H1 (cell line): ENCODE measurements around the gene CXCR1.
"Not testable (repeated sequence)": the region's sequence is repeated elsewhere in the genome, so short reads cannot be mapped to it uniquely, and the experiment has no call there.

Experiments used
- CREB1 ChIP-seq: IDR thresholded peaks from 2 replicates; pipeline ENCODE4 v1.6.1; 2012; ENCODE audit warnings: inconsistent platforms
- EZH2 ChIP-seq: fragments of 200-600 bp; sonication (generic); IDR thresholded peaks from 2 replicates; pipeline ENCODE4 v1.7.1; 2012; ENCODE audit warnings: low read depth, mild to moderate bottlenecking, moderate library complexity, low read length, inconsistent platforms; ENCODE audit not compliant: severe bottlenecking
- JUN ChIP-seq: IDR thresholded peaks from 2 replicates; pipeline ENCODE4 v1.6.1; 2011; ENCODE audit warnings: low read depth, mild to moderate bottlenecking, improper control_type of control experiment, low read length
- NRF1 ChIP-seq: IDR thresholded peaks from 2 replicates; pipeline ENCODE4 v1.6.1; 2011; ENCODE audit warnings: mild to moderate bottlenecking, low read depth, low read length, improper control_type of control experiment
- PHF8 ChIP-seq: fragments of 200-600 bp; sonication (generic); conservative IDR thresholded peaks from 2 replicates; pipeline ENCODE4 v1.7.1; 2012; ENCODE audit warnings: low read depth, mild to moderate bottlenecking, inconsistent platforms, low read length, moderate library complexity
- POLR2A ChIP-seq, 2 experiments: IDR thresholded peaks; 1 replicate in 1 of 2; 2 replicates in 1 of 2; pipeline ENCODE4 v1.6.1; 2011; ENCODE audit warnings: low read depth in 2 of 2, low read length in 2 of 2, mild to moderate bottlenecking in 2 of 2; ENCODE audit errors: control extremely low read depth in 1 of 2
- RFX5 ChIP-seq: IDR thresholded peaks from 2 replicates; pipeline ENCODE4 v1.6.1; 2011; ENCODE audit warnings: low read depth, low read length, improper control_type of control experiment, borderline replicate concordance
- RNF2 ChIP-seq: fragments of 200-900, 300-1000 bp; sonication (generic); IDR thresholded peaks from 2 replicates; pipeline ENCODE4 v1.7.1; 2016; ENCODE audit warnings: borderline replicate concordance, low read depth, mild to moderate bottlenecking, antibody characterized with exemption, low read length; ENCODE audit not compliant: poor library complexity, severe bottlenecking; ENCODE audit errors: missing control alignments
- SRF ChIP-seq: IDR thresholded peaks from 2 replicates; pipeline ENCODE4 v1.6.1; 2011; ENCODE audit warnings: mild to moderate bottlenecking, low read depth, low read length, moderate library complexity
- TBP ChIP-seq: IDR thresholded peaks from 2 replicates; pipeline ENCODE4 v1.6.1; 2011; ENCODE audit warnings: low read depth, low read length, improper control_type of control experiment

GRCh38 chr2:218122286-218122685 is 44.5 kb downstream of the CXCR1 start:
- not testable (repeated sequence) for TF ChIP-seq RNF2; PHF8; JUN; SRF; EZH2; NRF1; CREB1; TBP; RFX5; POLR2A (IDR thresholded peaks at IDR 0.05; ENCODE audit: control extremely low read depth in 1 of 2, low read depth in 2 of 2, low read length in 2 of 2)
